Sciatic nerve (tissue), 2 donors: ENCODE measurements around the gene ADAT3. TPM values are rescaled to one million over a fixed set of nuclear protein-coding genes. Genes with fewer than 3 reads are reported as not detected.
A peak's percentile ranks its signal among the peaks of the same experiment; 100 is the strongest.

Experiments used
- ATAC-seq: fragments of 200-7000 bp; cut with Tn5 transposase; one replicate; pipeline ENCODE4 v1.9.1; 2020; ENCODE audit warnings: mild to moderate bottlenecking, moderate library complexity
- DNase-seq: peaks from one replicate; pipeline ENCODE4 v3.0.0-alpha.2; 2020; ENCODE audit warnings: low spot score
- intact Hi-C: fragments of 100-400 bp; cut with DNase I; formaldehyde crosslinking; loops from one replicate; pipeline ENCODE4 v1.14.2; 2022
- total RNA-seq: library from RNA; stranded (reverse); fragmentation: NEBNext Ultra II Directional; extraction: Animal tissue kit (Norgen Biotek cat#: 25700); gene quantifications from one replicate; pipeline ENCODE4 v1.2.1, GENCODE V29; 2021
- donor health status: DM: no; HTN: no; CAD: no.
- donor health status: DM: no; HTN: no; CAD: no.

Gene ADAT3
- total RNA-seq, 1 donor from 2014 or later = 4.3 TPM

DNA sequence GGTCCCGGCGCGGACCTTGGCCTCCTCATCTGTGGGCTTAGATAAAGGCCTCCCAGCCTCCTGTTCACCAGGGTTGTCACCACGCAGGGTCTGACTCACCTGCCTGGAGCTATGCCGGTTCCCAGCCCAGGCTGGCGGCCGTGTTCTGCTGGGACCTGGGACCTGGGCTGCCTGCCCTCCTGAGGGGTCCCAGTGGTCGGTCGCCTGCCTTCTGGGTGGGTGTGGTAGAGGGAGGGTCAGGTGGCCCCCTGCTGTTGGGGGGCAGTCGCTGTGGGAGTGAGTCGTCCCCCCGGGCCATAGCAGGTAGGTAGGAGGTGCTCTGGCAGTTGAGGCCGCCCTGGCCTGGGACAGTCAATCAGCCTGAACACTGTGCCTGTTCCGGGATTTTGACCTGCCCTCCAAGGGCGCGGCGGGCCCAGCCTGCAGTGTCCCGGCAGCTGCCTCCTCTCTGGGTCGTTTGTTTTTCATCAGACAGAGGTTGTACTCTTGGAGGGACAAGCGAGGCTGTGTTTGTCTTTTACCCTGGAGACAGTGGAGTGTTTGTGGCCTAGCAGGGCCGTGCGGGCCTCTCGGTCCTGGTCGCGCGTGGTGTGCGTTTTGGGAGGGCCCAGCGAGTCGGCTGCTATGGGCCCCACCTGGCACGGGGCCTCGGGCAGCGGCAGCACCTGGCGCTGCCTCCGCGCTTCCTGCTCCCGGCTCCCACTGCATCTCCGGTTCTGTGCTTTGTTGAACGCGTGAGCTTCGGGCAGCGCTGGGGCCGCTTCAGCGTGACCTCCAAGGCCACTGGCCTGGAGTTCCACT is 2.6 kb downstream of the ADAT3 start:
- no peak for ATAC-seq
- intact Hi-C loops = no loop called here
- DNase-seq = no peak

GRCh38 chr19:1908364-1908678 is 3.1 kb downstream of the ADAT3 start:
- intact Hi-C loops = no loop called here
- no peak for DNase-seq
- no peak for ATAC-seq

GRCh38 chr19:1909761-1910080 is 4.5 kb downstream of the ADAT3 start:
- intact Hi-C loops = no loop called here
- ATAC-seq (no peak), DNase-seq (no peak)

DNA sequence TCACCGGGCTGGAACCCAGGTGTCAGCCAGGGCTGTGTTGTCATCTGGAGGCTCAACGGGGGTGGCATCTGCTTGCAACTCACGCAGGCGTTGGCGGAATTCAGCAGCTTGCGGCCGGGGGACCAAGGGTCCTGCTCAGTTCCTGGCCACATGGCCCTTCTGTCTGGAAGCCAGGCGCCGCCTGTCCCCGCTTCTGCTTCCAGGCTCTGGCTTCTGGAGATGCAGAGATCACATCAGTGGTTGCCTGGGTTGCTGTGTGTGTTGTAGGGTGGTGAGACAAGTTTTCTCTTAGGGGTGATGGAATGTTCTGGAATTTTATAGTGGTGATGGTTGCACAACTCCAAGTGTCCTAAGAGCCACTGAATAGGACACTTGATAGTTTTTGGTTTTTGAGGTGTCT is 5.0 kb downstream of the ADAT3 start:
- DNase-seq (no peak), ATAC-seq (no peak)
- intact Hi-C loops = no loop called here

GRCh38 chr19:1911098-1911497 is 5.9 kb downstream of the ADAT3 start:
- no peak for ATAC-seq
- no peak for DNase-seq
- intact Hi-C loops = no loop called here

DNA sequence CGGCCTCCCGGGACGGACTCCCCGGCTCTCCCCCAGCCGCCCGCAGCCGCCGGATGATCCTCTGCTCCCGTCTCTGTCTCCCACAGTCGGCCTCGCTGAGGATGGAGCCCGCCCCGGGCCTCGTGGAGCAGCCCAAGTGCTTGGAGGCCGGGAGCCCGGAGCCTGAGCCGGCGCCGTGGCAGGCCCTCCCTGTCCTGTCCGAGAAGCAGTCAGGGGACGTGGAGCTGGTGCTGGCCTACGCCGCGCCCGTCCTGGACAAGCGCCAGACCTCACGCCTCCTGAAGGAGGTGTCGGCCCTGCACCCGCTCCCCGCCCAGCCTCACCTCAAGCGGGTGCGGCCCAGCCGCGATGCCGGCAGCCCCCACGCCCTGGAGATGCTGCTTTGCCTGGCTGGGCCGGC is 6.8 kb downstream of the ADAT3 start:
- intact Hi-C loops = no loop called here
- no peak for DNase-seq
- no peak for ATAC-seq

GRCh38 chr19:1912760-1913505 is 7.7 kb downstream of the ADAT3 start:
- ATAC-seq (no peak), DNase-seq (no peak)
- intact Hi-C loops = no loop called here

DNA sequence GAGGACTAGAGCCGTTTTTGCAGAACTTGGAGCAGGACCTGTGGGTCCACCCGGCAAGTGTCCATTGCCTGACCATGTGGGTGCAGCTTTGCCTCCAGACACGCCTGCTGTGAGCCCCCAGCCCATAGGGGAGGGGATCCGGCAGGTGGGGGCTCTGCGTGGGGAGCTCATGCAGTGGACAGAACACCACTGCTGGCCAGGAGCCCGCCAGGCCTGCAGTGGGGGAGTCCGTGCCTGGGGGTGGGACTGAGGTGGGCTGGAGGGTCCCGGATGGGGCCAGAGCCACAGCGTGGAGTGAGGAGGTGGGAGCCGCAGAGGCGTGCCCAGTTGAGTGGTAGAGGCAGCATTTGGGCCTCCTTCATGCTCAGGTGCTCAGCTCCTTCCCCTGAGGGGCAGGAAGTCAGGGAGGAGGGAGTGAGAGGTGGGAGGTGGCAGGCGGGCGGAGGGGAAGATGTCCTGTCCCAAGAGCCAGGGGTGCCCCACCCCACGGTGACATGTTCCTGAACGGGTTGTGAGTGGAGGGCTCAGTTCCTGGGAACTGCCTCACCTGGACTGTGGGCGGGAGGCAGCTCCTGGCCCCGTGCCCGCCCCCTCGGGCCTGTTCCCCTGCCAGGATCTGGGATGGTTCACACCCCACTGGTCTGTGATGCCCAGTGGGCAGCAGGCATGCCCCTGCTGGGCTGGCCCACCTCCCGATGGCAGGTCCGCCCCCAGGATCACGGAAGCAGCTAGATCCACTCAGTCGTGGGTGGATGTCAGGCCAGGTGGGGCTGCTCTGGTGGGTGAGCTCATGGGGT is 8.8 kb downstream of the ADAT3 start:
- intact Hi-C loops = no loop called here
- DNase-seq (no peak), ATAC-seq (no peak)

DNA sequence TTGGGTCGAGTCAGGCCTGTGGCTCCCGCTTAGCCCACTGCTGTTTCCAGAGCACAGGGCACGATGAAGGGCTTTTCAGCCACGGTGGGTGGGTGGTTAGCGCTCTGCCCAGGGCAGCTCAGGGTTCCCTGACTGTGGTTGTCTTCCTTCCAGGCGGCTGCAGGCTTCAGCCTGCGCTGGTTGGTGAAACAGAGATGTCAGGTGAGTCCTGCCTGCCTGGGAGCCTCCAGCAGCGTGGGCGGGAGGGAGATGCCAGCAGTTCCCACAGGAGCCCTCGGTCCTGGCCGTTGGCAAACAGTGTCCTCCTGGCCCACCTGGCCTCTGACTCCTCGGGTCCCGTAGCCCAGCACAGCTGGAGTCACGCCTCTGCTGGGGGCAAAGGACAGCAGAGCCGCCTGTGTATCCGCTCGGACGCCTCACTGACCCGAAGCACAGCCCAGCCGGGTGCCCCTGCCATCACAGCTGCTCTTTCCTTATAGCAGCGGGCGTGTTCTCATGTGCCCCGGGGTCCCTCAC is 9.7 kb downstream of the ADAT3 start:
- no peak for DNase-seq
- no peak for ATAC-seq
- intact Hi-C loops = no loop called here

DNA sequence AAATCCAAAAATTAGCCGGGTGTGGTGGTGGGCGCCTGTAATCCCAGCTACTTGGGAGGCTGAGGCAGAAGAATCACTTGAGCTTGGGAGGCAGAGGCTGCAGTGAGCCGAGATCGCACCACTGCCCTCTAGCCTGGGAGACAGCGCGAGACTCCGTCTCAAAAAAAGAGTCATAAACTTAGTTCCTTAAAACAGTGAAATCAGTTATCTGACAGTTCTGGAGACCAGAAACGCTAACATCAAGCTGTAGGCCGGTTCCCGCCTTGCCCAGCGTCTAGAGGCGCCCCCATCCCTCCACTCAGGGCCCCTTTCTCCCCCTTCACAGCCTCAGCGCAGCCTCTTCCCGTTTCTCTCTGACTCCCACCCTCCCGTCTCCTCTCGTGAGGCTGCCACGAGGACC is 11.9 kb downstream of the ADAT3 start:
- intact Hi-C loops = no loop called here
- ATAC-seq (no peak), DNase-seq (no peak)

- ATAC-seq (no peak), DNase-seq (no peak)
- intact Hi-C loops = loop anchor here (2.0 kb wide), 1 partner anchor 17 kb away; no protein-coding TSS in a partner anchor
Observed at GRCh38 chr19:1917926-1918325, 12.7 kb downstream of the ADAT3 start.

GRCh38 chr19:1918975-1919374 is 13.8 kb downstream of the ADAT3 start:
- intact Hi-C loops = loop anchor here (2.0 kb wide), 1 partner anchor 16 kb away; no protein-coding TSS in a partner anchor
- ATAC-seq = no peak
- DNase-seq = no peak

- ATAC-seq = no peak
- no peak for DNase-seq
- intact Hi-C loops = no loop called here
Observed at GRCh38 chr19:1920644-1921043, 15.4 kb downstream of the ADAT3 start.

DNA sequence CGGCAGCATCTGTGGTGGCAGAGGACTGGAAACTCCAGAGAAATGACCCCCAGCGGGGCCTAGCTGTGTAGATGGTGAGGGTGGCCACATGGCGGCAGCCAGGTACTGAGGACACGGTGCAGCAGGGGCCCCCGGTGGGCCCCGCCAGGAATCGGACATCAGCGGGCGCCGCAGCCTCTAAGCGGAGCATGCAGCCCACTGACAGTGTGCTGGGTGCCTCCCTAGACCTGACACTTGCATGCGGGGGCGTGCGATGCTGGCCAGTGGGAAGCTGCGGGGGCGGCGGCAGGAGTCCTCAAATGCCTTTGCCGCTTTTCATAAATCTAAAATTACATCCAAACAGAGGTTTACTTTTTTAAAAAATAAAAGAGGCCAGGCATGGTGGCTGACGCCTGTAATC is 16.1 kb downstream of the ADAT3 start:
- no peak for ATAC-seq
- no peak for DNase-seq
- intact Hi-C loops = no loop called here

DNA sequence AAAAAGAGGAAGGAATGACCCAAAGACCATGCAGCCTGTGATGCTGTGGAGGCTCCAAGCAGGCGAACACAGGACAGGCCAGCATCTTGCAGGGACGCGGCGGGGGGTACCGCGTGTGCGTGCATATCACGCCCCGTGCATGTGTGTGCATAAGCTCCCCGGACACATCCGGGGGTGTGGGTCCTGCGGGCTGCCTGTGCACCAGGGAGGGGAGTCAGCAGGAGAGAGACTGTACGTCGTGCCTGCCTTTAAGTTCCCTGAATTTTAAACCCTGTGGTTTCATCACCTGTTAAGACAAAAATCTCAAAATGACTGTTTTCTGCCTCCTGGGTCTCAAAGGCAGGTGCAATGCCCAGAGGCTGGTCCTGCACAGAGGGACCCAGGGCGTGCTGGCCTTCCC is 16.6 kb downstream of the ADAT3 start:
- DNase-seq = no peak
- intact Hi-C loops = no loop called here
- ATAC-seq = no peak

DNA sequence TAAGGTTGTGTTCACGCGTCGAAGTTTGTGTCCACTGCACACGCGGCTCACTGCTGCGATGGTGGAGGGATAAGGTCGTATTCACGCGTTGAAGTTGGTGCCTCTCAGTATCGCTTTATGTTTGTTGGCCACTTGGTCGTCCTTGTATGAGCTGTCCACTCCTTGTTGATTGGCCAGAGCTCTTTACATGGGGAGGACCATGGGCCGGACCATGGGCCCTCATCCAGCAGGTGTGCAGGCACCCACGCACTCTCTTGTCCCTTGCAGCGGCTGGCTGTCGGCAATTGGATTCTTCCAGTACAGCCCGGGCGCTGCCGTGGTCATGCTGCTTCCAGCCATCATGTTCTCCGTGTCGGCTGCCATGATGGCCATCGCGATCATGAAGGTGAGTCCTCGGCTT is 17.6 kb downstream of the ADAT3 start:
- no peak for ATAC-seq
- intact Hi-C loops = no loop called here
- no peak for DNase-seq

DNA sequence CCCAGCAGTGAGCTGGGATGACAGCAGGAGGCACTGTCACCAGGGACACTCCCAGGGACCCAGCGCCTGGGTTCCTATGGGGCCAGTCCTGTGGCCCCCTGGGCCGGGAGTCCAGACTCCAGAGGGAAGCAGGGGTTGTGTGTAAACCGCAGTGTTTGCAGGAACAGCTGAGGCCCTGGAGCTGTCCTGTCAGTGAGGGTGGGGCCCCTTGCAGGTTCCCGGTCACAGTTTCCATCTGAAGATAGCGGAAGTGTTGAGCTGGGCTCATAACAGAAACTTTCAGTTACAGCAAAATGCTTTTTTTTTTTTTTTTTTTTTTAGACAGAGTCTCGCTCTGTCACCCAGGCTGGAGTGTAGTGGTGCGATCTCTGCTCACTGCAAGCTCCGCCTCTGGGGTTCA is 18.1 kb downstream of the ADAT3 start:
- peak; percentile 46 for ATAC-seq
- intact Hi-C loops = no loop called here
- DNase-seq = no peak

DNA sequence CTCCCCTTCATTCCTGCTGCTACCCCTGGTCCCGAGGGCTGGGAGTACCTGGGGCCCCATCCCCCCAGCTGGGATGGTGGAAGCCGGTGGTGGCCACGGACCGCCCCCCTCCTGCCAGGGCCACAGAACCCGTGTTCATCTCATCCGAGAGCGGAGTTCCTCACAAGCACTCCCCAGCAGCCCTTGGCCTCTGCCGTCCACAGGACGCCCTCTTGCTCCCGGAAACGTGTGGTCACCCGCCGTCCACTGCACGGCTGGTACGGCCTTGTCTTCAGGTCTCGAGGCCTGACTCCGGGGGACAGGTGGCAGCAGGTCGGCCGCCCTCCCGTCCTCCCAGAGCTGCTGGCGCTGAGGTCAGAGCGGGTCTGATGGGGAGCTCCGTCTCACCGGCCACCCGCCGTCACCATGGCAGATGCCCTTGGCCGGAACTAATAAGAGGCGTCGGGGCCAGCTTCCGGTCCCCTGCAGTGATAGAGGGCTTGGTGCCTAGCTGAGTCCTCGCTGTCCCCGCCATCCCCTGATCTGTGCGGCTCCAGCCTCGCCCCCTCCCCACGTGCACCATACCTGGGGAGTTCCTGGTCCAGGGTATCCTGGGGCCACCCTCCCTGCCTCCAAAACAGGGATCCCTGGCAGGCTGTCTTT is 19.2 kb downstream of the ADAT3 start:
- DNase-seq (no peak), ATAC-seq (no peak)
- intact Hi-C loops = no loop called here

GRCh38 chr19:1925544-1925943 is 20.3 kb downstream of the ADAT3 start:
- DNase-seq = no peak
- no peak for ATAC-seq
- intact Hi-C loops = no loop called here
